Endothelial cell of hepatic sinusoid (primary cell): Measurements from ENCODE around the gene CCL17.
"Not testable (repeated sequence)": the region's sequence is repeated elsewhere in the genome, so short reads cannot be mapped to it uniquely, and the experiment has no call there.

Source experiments
- in situ Hi-C: cut with HindIII; loops from 2 replicates; pipeline ENCODE4 v1.10.0; 2017; ENCODE audit warnings: low sequenced_read_pairs

CCL17 gene

GRCh38 chr16:57394444-57394843 is 10.1 kb upstream of the CCL17 start:
- in situ Hi-C loops, result loop anchor here (5.0 kb wide), 1 partner anchor 47 kb away; no protein-coding TSS in a partner anchor

GRCh38 chr16:57395026-57395425 is 9.5 kb upstream of the CCL17 start:
- in situ Hi-C loops, result no loop called here

- in situ Hi-C loops, result no loop called here
These were observed 7.8 kb upstream of the CCL17 start for GRCh38 chr16:57396786-57397185.

- in situ Hi-C loops, result not testable (repeated sequence)
These were observed 7.1 kb upstream of the CCL17 start for GRCh38 chr16:57397493-57397892.

GRCh38 chr16:57401943-57402640 is 2.5 kb upstream of the CCL17 start:
- in situ Hi-C loops, result no loop called here

GRCh38 chr16:57405097-57405496 is 530 bp downstream of the CCL17 start:
- in situ Hi-C loops, result no loop called here

- in situ Hi-C loops, result no loop called here
These were observed 2.3 kb downstream of the CCL17 start for GRCh38 chr16:57406881-57407280.

- in situ Hi-C loops, result no loop called here
These were observed 3.2 kb downstream of the CCL17 start for GRCh38 chr16:57407521-57408353.

GRCh38 chr16:57409065-57409464 is 4.5 kb downstream of the CCL17 start:
- in situ Hi-C loops, result no loop called here

GRCh38 chr16:57409870-57410587 is 5.5 kb downstream of the CCL17 start:
- in situ Hi-C loops, result no loop called here

- in situ Hi-C loops, result no loop called here
These were observed 6.9 kb downstream of the CCL17 start for GRCh38 chr16:57411362-57411976.

GRCh38 chr16:57412584-57412983 is 8.0 kb downstream of the CCL17 start:
- in situ Hi-C loops, result no loop called here

- in situ Hi-C loops, result no loop called here
These were observed 8.7 kb downstream of the CCL17 start for GRCh38 chr16:57413301-57413730.

- in situ Hi-C loops, result no loop called here
These were observed 9.2 kb downstream of the CCL17 start for GRCh38 chr16:57413733-57414132.

GRCh38 chr16:57416084-57416483 is 11.5 kb downstream of the CCL17 start:
- in situ Hi-C loops, result loop anchor here (5.0 kb wide), 2 partner anchors 91 to 109 kb away; no protein-coding TSS in a partner anchor

- in situ Hi-C loops, result loop anchor here (5.0 kb wide), 2 partner anchors 88 to 112 kb away; no protein-coding TSS in a partner anchor
These were observed 14.9 kb downstream of the CCL17 start for GRCh38 chr16:57419506-57419905.

- in situ Hi-C loops, result no loop called here
These were observed 17.7 kb downstream of the CCL17 start for GRCh38 chr16:57422026-57422944.

- in situ Hi-C loops, result no loop called here
These were observed 18.6 kb downstream of the CCL17 start for GRCh38 chr16:57423152-57423551.

- in situ Hi-C loops, result no loop called here
These were observed 20.0 kb downstream of the CCL17 start for GRCh38 chr16:57424583-57424982.

GRCh38 chr16:57426356-57426755 is 21.8 kb downstream of the CCL17 start:
- in situ Hi-C loops, result no loop called here
